GM19397 (cell line): ENCODE results near the gene DISC1.
"Not testable (repeated sequence)": the region's sequence is repeated elsewhere in the genome, so short reads cannot be mapped to it uniquely, and the experiment has no call there.

Source experiments
- ATAC-seq: cut with Tn5 transposase; IDR thresholded peaks from one replicate; pipeline ENCODE4 v1.9.1; 2021; ENCODE audit warnings: mild to moderate bottlenecking, moderate library complexity; ENCODE audit not compliant: unreplicated experiment

DISC1 gene

GRCh38 chr1:231943084-231943483 is 316.5 kb downstream of the DISC1 start:
- no peak for ATAC-seq

DNA sequence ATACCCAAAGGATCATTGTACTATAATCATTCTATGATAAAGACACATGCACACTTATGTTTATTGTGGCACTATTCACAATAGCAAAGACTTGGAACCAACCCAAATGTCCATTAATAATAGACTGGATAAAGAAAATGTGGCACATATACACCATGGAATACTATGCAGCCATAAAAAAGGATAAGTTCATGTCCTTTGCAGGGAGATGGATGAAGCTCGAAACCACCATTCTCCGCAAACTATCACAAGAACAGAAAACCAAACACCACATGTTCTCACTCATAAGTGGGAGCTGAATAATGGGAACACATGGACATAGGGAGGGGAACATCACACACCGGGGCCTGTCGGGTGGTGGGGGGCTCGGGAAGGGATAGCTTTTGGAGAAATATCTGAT is 321.5 kb downstream of the DISC1 start:
- ATAC-seq, result not testable (repeated sequence)

DNA sequence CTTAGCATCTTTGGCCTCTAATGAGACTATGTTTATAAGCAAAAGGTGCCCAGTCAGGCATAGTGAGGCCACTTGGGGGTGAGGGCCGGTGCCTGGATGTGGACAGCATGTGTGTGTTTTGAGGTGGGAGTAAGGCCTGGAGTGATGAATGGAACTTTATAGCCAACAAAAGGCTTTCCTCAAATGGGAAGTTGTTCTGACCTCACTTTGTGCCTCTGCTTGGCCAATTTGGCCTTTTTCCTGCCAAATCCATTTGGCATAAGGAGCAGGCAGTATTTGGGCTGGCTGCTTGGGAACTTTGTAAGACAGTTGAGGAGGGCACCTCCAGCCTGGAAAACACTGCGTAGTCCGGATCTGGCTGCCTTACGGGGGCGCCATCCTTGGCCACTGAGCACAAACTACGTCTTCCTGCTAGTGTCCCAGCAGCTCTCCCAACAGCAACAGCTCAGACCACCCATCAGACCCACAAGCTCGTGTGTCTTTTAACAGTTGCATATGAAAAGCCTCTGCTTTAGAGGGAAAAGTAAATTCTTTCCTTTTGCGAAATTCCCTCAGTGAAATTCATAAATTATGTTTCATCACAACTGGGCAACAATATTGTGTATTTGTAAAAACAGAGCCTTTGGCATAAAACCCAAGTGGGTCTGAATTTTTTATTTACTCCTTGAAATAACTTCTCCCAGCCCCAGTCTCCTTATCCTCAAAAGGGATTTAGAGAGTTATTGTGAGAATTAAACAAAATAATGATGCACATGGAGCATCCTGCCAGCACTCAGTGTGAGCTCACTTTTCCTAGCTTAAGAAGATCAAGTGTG is 322.9 kb downstream of the DISC1 start:
- ATAC-seq, result no peak

GRCh38 chr1:231950331-231951128 is 323.9 kb downstream of the DISC1 start:
- ATAC-seq, result no peak

DNA sequence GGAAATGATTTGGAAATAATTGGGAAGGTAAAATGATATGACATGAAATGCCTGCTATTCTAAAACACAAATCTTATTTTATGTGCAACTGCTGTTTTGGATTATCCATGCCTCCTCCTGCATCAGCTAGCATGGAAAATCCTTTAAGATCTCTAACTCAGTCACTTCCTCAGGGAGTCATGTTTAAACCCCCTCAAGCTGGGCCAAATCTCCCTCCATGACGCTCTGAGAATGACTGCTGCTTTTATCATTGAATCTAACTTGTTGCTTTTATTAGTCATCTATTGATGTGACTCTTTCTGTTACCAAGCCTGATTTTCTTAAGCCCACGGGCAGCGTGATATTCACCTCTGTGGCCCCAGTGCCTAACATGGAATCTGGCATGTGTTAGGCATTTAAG is 324.8 kb downstream of the DISC1 start:
- no peak for ATAC-seq

DNA sequence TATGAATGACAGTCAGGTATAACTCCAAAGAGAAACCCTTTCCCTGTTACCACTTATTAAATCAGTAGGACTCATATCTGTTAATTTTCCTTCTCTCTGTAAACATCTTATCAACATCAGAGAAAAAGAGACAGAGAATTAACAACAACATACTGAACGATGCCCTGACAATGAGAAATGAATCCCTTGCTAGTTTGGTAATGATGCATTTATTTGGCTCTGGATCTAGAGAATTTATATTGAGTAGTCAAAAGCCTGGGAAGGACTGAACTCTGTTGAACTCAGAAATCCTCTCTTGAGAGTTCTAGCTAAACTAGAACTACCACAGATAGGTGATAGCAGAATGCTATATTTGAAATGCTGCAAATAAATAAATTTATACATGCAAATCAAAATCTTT is 325.6 kb downstream of the DISC1 start:
- ATAC-seq, result no peak

- ATAC-seq, result no peak
Measured at GRCh38 chr1:231953660-231954059, 327.1 kb downstream of the DISC1 start.

GRCh38 chr1:231954751-231955150 is 328.2 kb downstream of the DISC1 start:
- no peak for ATAC-seq

DNA sequence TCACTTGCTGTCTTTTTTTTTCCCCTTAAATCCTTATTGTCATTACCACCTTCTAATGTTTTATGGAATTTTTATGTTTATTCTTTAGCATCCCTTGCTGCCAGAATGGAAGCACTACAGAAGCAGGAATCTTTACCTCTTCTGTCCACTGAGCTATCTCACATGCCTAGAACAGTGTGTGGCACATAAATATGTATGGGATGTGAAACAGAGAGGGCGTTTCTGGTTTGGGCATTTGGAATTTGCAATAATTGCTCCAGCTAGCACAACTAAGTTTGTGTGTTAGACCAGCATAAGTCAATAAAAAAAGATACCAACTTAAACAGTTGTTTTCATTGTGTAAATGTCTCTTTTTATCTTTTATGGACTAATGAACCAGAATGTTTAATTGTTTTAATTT is 330.8 kb downstream of the DISC1 start:
- ATAC-seq, result no peak

GRCh38 chr1:231958448-231958847 is 331.9 kb downstream of the DISC1 start:
- no peak for ATAC-seq

- ATAC-seq, result no peak
Measured at GRCh38 chr1:231959225-231959884, 332.8 kb downstream of the DISC1 start.

DNA sequence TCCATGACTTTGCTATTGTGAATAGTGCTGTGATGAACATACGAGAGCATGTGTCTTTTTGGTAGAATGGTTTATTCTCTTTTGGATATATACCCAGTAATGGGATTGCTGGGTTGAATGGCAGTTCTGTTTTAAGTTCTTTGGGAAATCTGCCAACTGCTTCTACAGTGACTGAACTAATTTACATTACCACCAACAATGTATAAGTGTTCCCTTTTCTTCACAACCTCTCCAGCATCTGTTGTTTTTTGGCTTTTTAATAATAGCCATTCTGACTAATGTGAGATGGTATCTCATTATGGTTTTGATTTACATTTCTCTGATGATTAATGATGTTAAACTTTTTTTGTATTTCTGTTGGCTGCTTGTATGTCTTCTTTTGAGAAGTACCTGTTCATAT is 335.2 kb downstream of the DISC1 start:
- not testable (repeated sequence) for ATAC-seq

DNA sequence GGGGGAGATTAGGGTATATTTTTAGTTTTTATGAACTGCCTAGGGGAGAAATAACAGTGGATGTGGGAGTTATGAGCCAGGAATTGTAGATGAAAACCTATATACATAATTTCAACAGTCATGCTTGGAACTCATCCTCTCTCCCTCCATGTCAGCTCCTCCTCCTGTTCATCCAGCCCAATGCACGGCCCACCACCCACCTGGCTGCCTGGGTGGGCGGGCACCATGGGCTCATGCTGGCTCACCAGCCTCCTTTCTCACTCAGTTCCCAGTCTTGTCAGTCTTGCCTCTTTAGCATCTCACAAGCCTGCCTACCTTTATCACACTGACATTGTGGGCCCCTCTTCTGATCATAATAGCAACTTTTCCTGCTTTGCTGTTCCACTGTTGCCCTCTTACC is 336.0 kb downstream of the DISC1 start:
- ATAC-seq, result no peak

- no peak for ATAC-seq
Measured at GRCh38 chr1:231964241-231964640, 337.7 kb downstream of the DISC1 start.

GRCh38 chr1:231964961-231965360 is 338.4 kb downstream of the DISC1 start:
- ATAC-seq, result no peak

GRCh38 chr1:231965615-231966014 is 339.0 kb downstream of the DISC1 start:
- ATAC-seq, result no peak

- ATAC-seq, result no peak
Measured at GRCh38 chr1:231966983-231967382, 340.4 kb downstream of the DISC1 start.

- ATAC-seq, result no peak
Measured at GRCh38 chr1:231969076-231969475, 342.5 kb downstream of the DISC1 start.

DNA sequence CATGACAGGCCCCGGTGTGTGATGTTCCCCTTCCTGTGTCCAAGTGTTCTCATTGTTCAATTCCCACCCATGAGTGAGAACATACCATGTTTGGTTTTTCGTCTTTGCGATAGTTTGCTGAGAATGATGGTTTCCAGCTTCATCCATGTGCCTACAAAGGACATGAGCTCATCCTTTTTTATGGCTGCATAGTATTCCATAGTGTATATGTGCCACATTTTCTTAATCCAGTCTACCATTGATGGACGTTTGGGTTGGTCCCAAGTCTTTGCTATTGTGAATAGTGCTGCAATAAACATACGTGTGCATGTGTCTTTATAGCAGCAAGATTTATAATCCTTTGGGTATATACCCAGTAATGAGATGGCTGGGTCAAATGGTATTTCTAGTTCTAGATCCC is 343.2 kb downstream of the DISC1 start:
- ATAC-seq, result not testable (repeated sequence)

- ATAC-seq, result no peak
Measured at GRCh38 chr1:231970684-231971083, 344.1 kb downstream of the DISC1 start.

DNA sequence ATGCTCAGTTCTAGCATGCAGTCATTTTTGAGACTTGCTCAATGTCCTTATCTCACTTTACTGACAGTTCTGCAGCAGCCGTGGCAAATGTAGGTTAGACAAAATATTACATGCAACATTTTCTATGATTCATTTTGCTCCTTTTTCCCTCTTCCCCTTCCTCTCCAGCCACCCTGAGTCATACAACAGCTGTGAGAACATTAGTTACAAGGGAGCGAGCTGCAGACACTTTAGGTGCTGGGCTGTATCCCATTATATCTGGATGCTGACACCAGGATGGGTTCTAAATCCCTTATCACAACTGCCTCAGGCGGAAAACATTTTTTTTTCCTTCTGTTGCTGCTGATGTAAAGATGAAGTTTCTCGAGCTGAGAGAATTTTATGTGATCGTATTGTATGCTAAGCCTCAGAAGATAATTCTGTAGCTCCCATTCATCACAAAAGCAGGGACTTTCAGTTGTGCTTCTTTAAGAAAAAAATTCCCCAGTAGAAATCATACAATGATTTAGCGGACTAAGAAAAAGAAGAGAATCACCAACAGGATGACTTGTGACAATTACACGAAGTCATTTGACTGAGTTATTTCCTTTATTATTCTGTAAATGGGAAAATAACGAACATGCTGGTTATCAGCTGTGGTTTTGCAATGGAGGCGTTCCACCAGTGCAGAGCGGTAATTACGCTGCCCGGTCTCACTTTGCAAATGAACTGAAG is 345.0 kb downstream of the DISC1 start:
- no peak for ATAC-seq
